ENCODE data around the gene SERPINB4.

Gene SERPINB4

GRCh38 chr18:63626431-63626830 is 17.6 kb downstream of the SERPINB4 start:
- no peak for DNase-seq

DNA sequence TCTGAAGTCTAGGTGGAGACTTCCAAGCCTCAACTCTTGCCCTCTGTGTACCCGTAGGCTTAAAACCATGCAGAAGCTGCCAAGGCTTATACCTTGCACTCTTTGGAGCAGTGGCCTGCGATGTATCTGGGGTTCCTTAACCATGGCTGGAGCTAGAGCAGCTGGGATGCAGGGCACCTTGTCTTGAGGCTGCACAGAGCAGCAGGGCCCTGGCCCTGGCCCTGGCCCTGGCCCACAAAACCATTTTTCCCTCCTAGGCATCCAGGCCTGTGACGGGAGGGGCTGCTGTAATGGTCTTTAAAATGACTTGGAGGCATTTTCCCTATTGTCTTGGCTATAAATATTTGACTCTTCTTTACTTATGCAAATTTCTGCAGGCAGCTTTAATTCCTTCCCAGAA is 19.2 kb downstream of the SERPINB4 start:
- no peak for DNase-seq

DNA sequence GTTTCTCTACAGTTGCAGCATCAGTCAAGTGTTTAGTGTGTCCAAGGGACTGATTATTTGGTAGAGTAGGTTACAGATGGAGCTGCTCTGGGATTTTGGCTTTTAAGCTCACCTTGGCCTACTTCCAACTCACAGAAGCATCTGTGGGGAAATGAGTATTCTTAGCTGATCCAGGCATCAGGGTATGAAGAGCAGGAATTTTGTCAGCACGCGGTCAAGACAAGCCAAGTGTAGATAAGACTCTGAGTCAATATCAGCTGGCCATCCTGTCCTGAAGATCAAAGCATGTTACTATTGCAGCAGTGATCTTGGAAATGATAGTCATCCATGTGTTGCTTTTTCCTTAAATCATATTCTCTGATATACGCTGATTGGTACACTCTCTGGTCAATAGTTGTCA is 24.4 kb downstream of the SERPINB4 start:
- DNase-seq, result no peak

DNA sequence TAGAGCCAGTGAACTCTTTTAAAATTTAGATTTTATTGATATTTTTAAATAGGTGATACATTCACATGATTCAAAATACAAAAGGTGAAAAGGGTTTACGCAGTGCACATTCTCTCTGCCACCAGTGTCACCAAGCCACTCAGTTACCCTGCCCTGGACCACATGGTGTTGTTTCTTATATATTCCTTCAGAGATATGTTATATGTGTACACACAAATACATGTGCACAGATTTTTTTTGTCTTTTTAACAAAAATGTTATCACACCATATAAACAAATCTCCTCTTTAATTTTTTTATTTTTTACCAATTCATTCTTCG is 26.2 kb downstream of the SERPINB4 start:
- no peak for DNase-seq

- DNase-seq, result no peak
Observed at GRCh38 chr18:63617049-63617914, 26.8 kb downstream of the SERPINB4 start.

- DNase-seq, result no peak
Observed at GRCh38 chr18:63613420-63613819, 30.6 kb downstream of the SERPINB4 start.

- DNase-seq, result no peak
Observed at GRCh38 chr18:63606526-63606925, 37.5 kb downstream of the SERPINB4 start.

DNA sequence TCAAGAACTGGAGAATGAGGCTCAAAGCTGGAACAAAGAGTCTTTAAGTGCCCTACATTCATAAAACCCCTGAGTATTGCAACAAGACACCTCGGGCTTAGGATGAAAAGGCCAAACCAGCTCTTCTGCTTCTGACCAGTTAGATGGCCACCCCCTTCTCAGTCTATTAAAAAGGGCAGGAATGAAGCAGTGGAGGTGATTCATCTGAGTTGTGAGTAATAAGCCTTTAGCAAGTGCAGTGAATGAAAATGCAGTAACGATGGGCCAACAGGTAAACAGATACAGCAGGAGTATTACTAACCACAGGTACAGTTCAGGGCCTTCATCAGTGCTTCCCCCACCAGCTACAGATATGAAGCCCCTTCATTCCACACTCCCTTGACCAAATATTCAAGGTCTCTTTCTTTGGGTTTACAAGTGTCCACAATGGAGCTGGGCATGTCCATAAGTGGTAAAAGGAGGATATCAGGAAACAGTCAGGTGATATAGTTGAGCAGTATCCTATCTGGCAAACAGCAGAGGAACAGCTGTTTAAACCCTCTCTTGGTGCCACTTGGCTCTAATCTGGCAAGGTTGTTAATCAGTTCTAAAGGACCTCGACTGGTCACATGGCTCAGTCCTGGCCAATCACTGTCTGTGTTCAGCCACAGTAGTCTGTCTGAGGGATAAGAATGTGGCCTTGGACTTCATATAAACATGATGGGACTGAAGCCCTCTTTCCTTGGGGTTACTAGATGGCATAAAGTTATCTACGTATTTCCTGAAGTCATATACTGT is 39.1 kb downstream of the SERPINB4 start:
- no peak for DNase-seq

- no peak for DNase-seq
Observed at GRCh38 chr18:63603772-63604171, 40.3 kb downstream of the SERPINB4 start.

DNA sequence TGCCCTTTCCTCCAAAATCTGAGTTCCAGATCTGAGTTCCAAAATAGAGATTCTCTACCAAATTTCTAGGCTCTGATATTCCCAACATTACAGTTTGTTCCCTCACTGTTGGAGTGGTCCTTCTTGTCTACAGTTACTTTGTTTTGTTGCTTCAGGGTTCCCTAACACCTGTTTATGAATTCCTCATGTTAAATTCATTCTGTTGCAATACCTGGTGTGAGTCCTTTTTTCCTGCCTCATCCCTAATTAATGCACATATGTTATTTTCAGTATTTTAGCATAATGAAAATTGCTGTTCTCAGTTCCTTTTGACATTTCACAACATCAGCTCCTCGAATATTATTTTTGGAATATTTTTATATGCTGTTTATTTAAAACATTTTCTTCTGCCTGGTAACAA is 40.7 kb downstream of the SERPINB4 start:
- no peak for DNase-seq

DNA sequence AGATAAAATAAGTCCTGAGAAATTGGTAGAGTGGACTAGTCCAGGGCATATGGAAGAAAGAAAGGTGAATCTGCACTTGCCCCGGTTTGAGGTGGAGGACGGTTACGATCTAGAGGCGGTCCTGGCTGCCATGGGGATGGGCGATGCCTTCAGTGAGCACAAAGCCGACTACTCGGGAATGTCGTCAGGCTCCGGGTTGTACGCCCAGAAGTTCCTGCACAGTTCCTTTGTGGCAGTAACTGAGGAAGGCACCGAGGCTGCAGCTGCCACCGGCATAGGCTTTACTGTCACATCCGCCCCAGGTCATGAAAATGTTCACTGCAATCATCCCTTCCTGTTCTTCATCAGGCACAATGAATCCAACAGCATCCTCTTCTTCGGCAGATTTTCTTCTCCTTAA is 47.1 kb downstream of the SERPINB4 start:
- DNase-seq, result no peak

- no peak for DNase-seq
Observed at GRCh38 chr18:63592471-63592870, 51.6 kb downstream of the SERPINB4 start.

- DNase-seq, result no peak
Observed at GRCh38 chr18:63591725-63592124, 52.3 kb downstream of the SERPINB4 start.

DNA sequence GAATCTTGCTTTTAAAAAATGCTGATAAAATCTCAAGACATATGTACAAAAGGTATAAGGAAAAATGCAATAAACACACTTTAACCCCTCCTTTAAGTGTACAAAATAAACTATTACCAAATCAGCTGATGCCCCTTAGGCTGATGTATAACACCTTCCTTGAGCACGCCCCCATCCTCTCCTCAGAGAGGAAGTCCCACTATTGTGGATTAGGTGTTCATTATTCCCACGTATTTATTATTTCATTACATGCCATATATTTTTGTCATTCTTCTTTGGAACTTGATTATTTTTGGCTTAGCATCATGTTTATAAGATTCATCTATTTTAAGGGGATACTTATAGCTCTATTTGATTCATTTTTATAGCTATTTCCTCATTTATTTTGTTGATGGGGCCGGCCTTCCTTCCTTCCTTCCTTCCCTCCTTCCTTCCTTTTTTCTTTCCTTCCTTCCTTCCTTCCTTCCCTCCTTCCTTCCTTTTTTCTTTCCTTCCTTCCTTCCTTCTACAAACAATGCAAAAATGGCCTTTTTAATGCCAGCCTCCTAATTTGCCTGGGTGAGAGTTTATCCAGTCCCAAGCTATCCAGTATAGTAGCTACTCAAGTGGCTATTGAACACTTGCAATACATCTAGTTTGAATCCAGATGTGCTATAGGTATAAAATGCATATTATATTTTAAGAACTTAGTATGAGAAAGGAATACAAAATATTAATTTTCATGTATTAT is 52.9 kb downstream of the SERPINB4 start:
- DNase-seq, result no peak

- DNase-seq, result no peak
Observed at GRCh38 chr18:63590373-63590772, 53.7 kb downstream of the SERPINB4 start.

DNA sequence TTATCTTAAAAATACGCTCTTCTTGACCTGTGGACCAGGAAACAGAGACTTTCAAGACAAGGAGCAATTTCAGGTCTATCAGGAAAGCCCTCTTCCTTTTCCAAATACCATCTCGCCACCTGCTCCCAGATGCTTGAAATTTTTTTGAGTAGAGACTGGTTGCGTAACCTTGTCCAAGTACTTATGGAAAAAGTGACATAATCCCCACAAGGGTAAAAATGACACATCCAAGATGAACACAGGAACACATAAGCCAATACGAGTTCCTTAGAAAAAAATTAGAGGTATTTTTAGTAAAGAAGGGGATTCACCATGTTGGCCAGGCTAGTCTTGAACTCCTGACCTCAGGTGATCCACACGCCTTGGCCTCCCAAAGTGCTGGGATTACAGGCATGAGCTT is 55.1 kb downstream of the SERPINB4 start:
- DNase-seq, result no peak

Data from activated naive CD4-positive, alpha-beta T cell treated with Interleukin-2 at 50 U/mL for 16 hours (primary cell).